ENCODE data around the gene BRWD1. TPM values are rescaled to one million over a fixed set of nuclear protein-coding genes. Genes with fewer than 3 reads are reported as not detected.

Gene BRWD1
- total RNA-seq, 2 donors from 2014 or later = 43.2 to 83.8 TPM

DNA sequence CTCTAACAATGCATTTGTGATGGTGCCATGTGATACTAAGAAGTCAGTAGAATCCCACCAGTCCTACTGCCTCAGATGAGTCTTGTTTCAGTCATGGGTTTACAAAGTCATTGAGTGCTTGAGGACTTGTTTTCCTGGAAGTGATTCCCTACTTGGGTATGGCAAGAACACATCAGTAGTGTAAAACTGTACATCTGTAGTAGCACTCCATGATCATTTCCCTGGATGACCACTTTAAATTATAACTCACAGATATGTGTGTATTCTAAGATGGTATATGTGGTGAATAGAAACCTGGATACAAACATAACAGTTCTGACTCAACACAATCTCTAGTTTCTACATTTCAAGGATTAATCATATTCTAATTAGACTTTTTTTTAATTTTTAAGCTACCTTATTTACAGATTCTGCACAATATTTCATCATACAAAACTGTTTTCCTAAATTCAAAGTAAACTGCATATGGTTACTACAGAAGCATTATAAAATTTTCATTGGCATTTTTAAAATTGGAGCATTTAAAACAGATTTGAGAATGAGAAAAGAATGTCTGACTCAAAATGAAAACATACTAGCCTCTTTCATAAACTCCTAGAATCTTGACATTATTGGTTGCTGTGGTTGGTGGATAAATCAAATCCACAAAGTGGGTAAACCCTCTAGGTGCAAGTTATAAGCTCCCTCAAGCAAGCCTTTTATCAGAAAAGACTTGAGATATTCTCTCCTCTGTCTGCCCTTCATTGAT lies 123.4 kb downstream of the BRWD1 start:
- intact Hi-C loops (cut with DNase I) = no loop called here
- H3K36me3 ChIP-seq = no peaks in the 10 kb centered on the region
- no peaks in the 10 kb centered on the region for H3K27me3 ChIP-seq (replicated peaks; ENCODE audit: insufficient read depth)
- H3K4me1 ChIP-seq (replicated peaks) = no peaks in the 10 kb centered on the region
- H3K9me3 ChIP-seq = no peaks in the 10 kb centered on the region
- no peak overlapping the region for H3K27ac ChIP-seq
- no peak for DNase-seq (ENCODE audit: low spot score)
- no peak overlapping the region for H3K4me3 ChIP-seq
- no peak for TF ChIP-seq POLR2AphosphoS5 (IDR thresholded peaks at IDR 0.05)
- TF ChIP-seq, protein P1, sequence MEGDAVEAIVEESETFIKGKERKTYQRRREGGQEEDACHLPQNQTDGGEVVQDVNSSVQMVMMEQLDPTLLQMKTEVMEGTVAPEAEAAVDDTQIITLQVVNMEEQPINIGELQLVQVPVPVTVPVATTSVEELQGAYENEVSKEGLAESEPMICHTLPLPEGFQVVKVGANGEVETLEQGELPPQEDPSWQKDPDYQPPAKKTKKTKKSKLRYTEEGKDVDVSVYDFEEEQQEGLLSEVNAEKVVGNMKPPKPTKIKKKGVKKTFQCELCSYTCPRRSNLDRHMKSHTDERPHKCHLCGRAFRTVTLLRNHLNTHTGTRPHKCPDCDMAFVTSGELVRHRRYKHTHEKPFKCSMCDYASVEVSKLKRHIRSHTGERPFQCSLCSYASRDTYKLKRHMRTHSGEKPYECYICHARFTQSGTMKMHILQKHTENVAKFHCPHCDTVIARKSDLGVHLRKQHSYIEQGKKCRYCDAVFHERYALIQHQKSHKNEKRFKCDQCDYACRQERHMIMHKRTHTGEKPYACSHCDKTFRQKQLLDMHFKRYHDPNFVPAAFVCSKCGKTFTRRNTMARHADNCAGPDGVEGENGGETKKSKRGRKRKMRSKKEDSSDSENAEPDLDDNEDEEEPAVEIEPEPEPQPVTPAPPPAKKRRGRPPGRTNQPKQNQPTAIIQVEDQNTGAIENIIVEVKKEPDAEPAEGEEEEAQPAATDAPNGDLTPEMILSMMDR (IDR thresholded peaks at IDR 0.05) = no peak
- TF ChIP-seq POLR2A (IDR thresholded peaks at IDR 0.05) = no peak

- Histone ChIP-seq H3K9me3 (no peaks in the 10 kb centered on the region), H3K27me3 (replicated peaks; ENCODE audit: insufficient read depth) (no peaks in the 10 kb centered on the region), H3K4me1 (replicated peaks) (no peaks in the 10 kb centered on the region), H3K27ac (no peak overlapping the region), H3K36me3 (no peaks in the 10 kb centered on the region), H3K4me3 (no peak overlapping the region)
- TF ChIP-seq, protein P1 (IDR thresholded peaks at IDR 0.05) = no peak
- TF ChIP-seq POLR2AphosphoS5 (IDR thresholded peaks at IDR 0.05) (no peak), POLR2A (IDR thresholded peaks at IDR 0.05) (no peak)
- intact Hi-C loops (cut with DNase I) = no loop called here
- WGBS = 86% methylated on average over 2 of the region's 2 CpGs
- DNase-seq (ENCODE audit: low spot score) = no peak
Observed at GRCh38 chr21:39188521-39189139, 124.8 kb downstream of the BRWD1 start.

- DNase-seq (ENCODE audit: low spot score) = no peak
- intact Hi-C loops (cut with DNase I) = no loop called here
- no peaks in the 10 kb centered on the region for H3K27me3 ChIP-seq (replicated peaks; ENCODE audit: insufficient read depth)
- H3K27ac ChIP-seq = no peak overlapping the region
- 69% methylated on average over 5 of the region's 5 CpGs for WGBS
- H3K9me3 ChIP-seq = no peaks in the 10 kb centered on the region
- no peaks in the 10 kb centered on the region for H3K4me1 ChIP-seq (replicated peaks)
- H3K36me3 ChIP-seq = no peaks in the 10 kb centered on the region
- TF ChIP-seq, protein P1 (IDR thresholded peaks at IDR 0.05) = no peak
- TF ChIP-seq POLR2AphosphoS5 (IDR thresholded peaks at IDR 0.05) = no peak
- no peak for TF ChIP-seq POLR2A (IDR thresholded peaks at IDR 0.05)
- H3K4me3 ChIP-seq = no peak overlapping the region
Observed at GRCh38 chr21:39187141-39187540, 126.3 kb downstream of the BRWD1 start.

GRCh38 chr21:39186676-39187075 lies 126.8 kb downstream of the BRWD1 start:
- H3K36me3 ChIP-seq = no peaks in the 10 kb centered on the region
- no peak overlapping the region for H3K4me3 ChIP-seq
- no peak for TF ChIP-seq POLR2A (IDR thresholded peaks at IDR 0.05)
- TF ChIP-seq, protein P1 (IDR thresholded peaks at IDR 0.05) = no peak
- no peak for TF ChIP-seq POLR2AphosphoS5 (IDR thresholded peaks at IDR 0.05)
- H3K27ac ChIP-seq = no peak overlapping the region
- no peaks in the 10 kb centered on the region for H3K4me1 ChIP-seq (replicated peaks)
- no peaks in the 10 kb centered on the region for H3K9me3 ChIP-seq
- DNase-seq (ENCODE audit: low spot score) = no peak
- no peaks in the 10 kb centered on the region for H3K27me3 ChIP-seq (replicated peaks; ENCODE audit: insufficient read depth)
- intact Hi-C loops (cut with DNase I) = no loop called here

DNA sequence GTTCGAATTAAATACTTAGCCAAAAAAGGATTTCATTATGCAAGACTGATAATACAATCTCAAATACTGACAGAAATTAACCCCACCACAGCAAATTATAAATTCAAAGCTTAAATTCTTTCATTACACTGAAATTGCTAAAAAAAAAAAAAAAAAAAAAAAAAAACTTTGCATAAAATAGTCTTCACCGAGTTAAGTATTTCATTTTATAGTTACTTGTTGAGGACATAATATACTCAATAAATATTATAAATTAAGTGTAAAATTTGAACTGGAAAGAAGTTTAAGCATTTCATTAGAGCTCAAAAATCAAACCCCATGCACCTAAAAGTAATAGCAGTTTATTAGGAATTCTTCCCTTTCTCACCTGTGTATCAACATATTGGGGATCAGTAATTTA lies 128.3 kb downstream of the BRWD1 start:
- Histone ChIP-seq H3K27me3 (replicated peaks; ENCODE audit: insufficient read depth) (no peaks in the 10 kb centered on the region), H3K27ac (no peak overlapping the region), H3K4me3 (no peak overlapping the region), H3K9me3 (no peaks in the 10 kb centered on the region), H3K36me3 (no peaks in the 10 kb centered on the region), H3K4me1 (replicated peaks) (no peaks in the 10 kb centered on the region)
- DNase-seq (ENCODE audit: low spot score) = no peak
- no peak for TF ChIP-seq POLR2A (IDR thresholded peaks at IDR 0.05)
- TF ChIP-seq, protein P1 (IDR thresholded peaks at IDR 0.05) = no peak
- TF ChIP-seq POLR2AphosphoS5 (IDR thresholded peaks at IDR 0.05) = no peak
- intact Hi-C loops (cut with DNase I) = no loop called here
- 69% methylated on average over 2 of the region's 2 CpGs for WGBS
